Transverse colon (tissue), 4 donors: ENCODE data around the gene CES2.

Experiments used
- CTCF ChIP-seq, 5 experiments: fragments of 200-600 bp in 3 of 5; fragments of 450-650 bp in 2 of 5; sonication (generic) in 3 of 5; IDR thresholded peaks; 1 replicate in 2 of 5; 2 replicates in 3 of 5; pipeline ENCODE4 v1.5.1; 2016 to 2017; ENCODE audit warnings: antibody characterized with exemption in 5 of 5, inconsistent platforms in 3 of 5, mild to moderate bottlenecking in 2 of 5, moderate library complexity in 1 of 5
- EP300 ChIP-seq: sonication (generic); formaldehyde crosslinking; IDR thresholded peaks from one replicate; pipeline ENCODE4 v1.6.1; 2017; ENCODE audit warnings: antibody characterized with exemption, low read depth
- POLR2A ChIP-seq: fragments of 450-650 bp; IDR thresholded peaks from one replicate; pipeline ENCODE4 v1.6.1; 2016; ENCODE audit warnings: antibody characterized with exemption, mild to moderate bottlenecking, moderate library complexity
- POLR2AphosphoS5 ChIP-seq, 3 donors: sonication (generic); formaldehyde crosslinking; IDR thresholded peaks; one replicate each; pipeline ENCODE4 v1.6.1; 2016; ENCODE audit warnings: antibody characterized with exemption in 3 of 3

GRCh38 chr16:66946541-66946940, 11.2 kb downstream of the CES2 start:
- TF ChIP-seq POLR2AphosphoS5 (IDR thresholded peaks at IDR 0.05): no peak
- TF ChIP-seq POLR2A: no peak
- no peak for TF ChIP-seq CTCF (IDR thresholded peaks at IDR 0.05)
- TF ChIP-seq EP300: no peak
